Measurements from ENCODE around the gene DCUN1D3. TPM values are rescaled to one million over a fixed set of nuclear protein-coding genes. Genes with fewer than 3 reads are reported as not detected.

Gene DCUN1D3
- total and polyA plus RNA-seq, 2 donors (not counting 3 experiments of a cell fraction or from before 2014, with no cell fraction given): 10.4 to 35.0 TPM

DNA sequence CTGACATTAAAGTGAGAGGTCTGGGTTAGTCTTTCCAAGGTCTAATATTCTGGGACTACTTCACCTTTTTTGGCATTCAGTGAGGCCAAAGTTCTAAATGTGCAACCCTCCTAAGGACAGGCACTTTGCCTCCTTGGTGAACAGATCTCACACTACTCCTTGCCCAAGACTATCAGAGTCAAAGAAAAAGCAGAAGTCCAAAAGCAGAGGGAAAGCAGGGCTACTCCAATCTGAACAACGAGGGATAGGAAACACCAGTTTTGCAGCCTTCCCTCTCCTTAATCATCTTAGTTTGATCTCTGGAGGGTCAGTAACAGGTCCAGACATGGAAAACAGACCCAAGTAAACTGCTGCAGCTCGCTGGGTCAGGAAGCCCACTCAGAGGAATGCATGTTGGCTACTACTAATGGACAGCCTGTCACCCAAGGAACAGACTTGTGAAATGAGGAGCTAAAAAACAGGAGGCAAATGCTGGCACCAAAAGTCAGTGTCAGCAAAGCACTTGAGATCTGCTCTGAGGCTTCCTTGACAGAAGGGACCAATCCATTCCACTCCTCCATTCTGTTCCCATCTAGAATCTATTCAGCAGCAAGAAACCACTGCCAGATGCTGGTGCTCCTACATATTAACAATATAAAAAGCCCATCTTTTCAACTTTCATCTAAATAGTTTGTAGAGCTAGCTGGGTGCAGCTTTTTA is 29.9 kb downstream of the DCUN1D3 start:
- intact Hi-C loops (cut with micrococcal nuclease): no loop called here
- FAIRE-seq (no peak), DNase-seq (ENCODE audit: low read depth, low spot score) (no peak)
- Histone ChIP-seq H3K27ac (ENCODE audit: insufficient read depth, low read depth, low read length) (no peak overlapping the region), H2AFZ (ENCODE audit: low read depth, low read length) (no peak overlapping the region), H3K9me3 (replicated peaks; ENCODE audit: control insufficient read depth, insufficient read depth, low read length) (no peaks in the 10 kb centered on the region), H3K4me2 (ENCODE audit: insufficient read depth, low read length) (no peak overlapping the region), H3K36me3 (ENCODE audit: control insufficient read depth in 2 of 2, extremely low read depth in 1 of 2, insufficient read depth in 2 of 2, low read length in 2 of 2) (no peaks in the 10 kb centered on the region), H4K20me1 (replicated peaks; ENCODE audit: control insufficient read depth, extremely low read depth, insufficient read depth, low read length) (peaks cover 5% of the 10 kb centered on the region), H3K79me2 (ENCODE audit: control insufficient read depth, insufficient read depth, low read length) (peaks cover 89% of the 10 kb centered on the region), H3K4me3 (replicated peaks in 1 of 3; ENCODE audit: insufficient read depth in 1 of 3, low read depth in 1 of 3, low read length in 3 of 3) (no peak overlapping the region), H3K4me1 (ENCODE audit: control insufficient read depth, extremely low read depth, insufficient read depth, low read length) (peaks cover 67% of the 10 kb centered on the region), H3K27me3 (ENCODE audit: control insufficient read depth in 2 of 2, insufficient read depth in 2 of 2, low read length in 2 of 2) (no peaks in the 10 kb centered on the region), H3K9ac (replicated peaks; ENCODE audit: extremely low read depth, insufficient read depth, low read length) (no peak overlapping the region), H3K9me1 (replicated peaks; ENCODE audit: control insufficient read depth, extremely low read depth, insufficient read depth, low read length) (no peaks in the 10 kb centered on the region)
- CTCF ChIA-PET: interaction anchor here (1.1 to 1.5 kb wide), 2 partner anchors 19 to 130 kb away, joined by 4 to 5 read pairs; no protein-coding TSS in a partner anchor
- no peak for TF ChIP-seq POLR2A (IDR thresholded peaks at IDR 0.05; ENCODE audit: low read depth, low read length)
- no peak for TF ChIP-seq MAX (IDR thresholded peaks at IDR 0.05; ENCODE audit: insufficient read depth, insufficient read length)
- TF ChIP-seq JUN (IDR thresholded peaks at IDR 0.05; ENCODE audit: borderline replicate concordance, insufficient read depth, insufficient read length, low read depth): no peak
- TF ChIP-seq FOS (IDR thresholded peaks at IDR 0.05; ENCODE audit: borderline replicate concordance, insufficient read depth, low read length): no peak
- TF ChIP-seq, protein P1, sequence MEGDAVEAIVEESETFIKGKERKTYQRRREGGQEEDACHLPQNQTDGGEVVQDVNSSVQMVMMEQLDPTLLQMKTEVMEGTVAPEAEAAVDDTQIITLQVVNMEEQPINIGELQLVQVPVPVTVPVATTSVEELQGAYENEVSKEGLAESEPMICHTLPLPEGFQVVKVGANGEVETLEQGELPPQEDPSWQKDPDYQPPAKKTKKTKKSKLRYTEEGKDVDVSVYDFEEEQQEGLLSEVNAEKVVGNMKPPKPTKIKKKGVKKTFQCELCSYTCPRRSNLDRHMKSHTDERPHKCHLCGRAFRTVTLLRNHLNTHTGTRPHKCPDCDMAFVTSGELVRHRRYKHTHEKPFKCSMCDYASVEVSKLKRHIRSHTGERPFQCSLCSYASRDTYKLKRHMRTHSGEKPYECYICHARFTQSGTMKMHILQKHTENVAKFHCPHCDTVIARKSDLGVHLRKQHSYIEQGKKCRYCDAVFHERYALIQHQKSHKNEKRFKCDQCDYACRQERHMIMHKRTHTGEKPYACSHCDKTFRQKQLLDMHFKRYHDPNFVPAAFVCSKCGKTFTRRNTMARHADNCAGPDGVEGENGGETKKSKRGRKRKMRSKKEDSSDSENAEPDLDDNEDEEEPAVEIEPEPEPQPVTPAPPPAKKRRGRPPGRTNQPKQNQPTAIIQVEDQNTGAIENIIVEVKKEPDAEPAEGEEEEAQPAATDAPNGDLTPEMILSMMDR (IDR thresholded peaks at IDR 0.05; ENCODE audit: extremely low read depth in 1 of 2, insufficient read depth in 1 of 2, low read depth in 1 of 2, low read length in 2 of 2): no peak
- TF ChIP-seq POLR2AphosphoS5 (IDR thresholded peaks at IDR 0.05; ENCODE audit: insufficient read depth, low read depth, low read length): no peak
- TF ChIP-seq MYC (IDR thresholded peaks at IDR 0.05; ENCODE audit: low read depth, low read length): no peak
- TF ChIP-seq GATA2 (IDR thresholded peaks at IDR 0.05; ENCODE audit: insufficient read depth, insufficient read length, low read depth, low read length): no peak
- no peak for TF ChIP-seq EZH2 (IDR thresholded peaks at IDR 0.05; ENCODE audit: borderline replicate concordance, low read depth, low read length, severe bottlenecking)
- BruUV-seq (replicated peaks): no TSS peak
- POLR2A ChIA-PET: interaction anchor here (0.6 kb wide), 1 partner anchor 30 kb away, joined by 3 read pairs; the partner anchor contains the start of genes DCUN1D3 and LYRM1
- dilution Hi-C loops (cut with MboI; ENCODE audit: extremely low pct_ligation_motif_present, low sequenced_read_pairs): no loop called here

Data from endothelial cell of umbilical vein (primary cell).